ENCODE results near the gene UNC5A.
"Not testable (repeated sequence)": the region's sequence is repeated elsewhere in the genome, so short reads cannot be mapped to it uniquely, and the experiment has no call there.

Gene UNC5A

DNA sequence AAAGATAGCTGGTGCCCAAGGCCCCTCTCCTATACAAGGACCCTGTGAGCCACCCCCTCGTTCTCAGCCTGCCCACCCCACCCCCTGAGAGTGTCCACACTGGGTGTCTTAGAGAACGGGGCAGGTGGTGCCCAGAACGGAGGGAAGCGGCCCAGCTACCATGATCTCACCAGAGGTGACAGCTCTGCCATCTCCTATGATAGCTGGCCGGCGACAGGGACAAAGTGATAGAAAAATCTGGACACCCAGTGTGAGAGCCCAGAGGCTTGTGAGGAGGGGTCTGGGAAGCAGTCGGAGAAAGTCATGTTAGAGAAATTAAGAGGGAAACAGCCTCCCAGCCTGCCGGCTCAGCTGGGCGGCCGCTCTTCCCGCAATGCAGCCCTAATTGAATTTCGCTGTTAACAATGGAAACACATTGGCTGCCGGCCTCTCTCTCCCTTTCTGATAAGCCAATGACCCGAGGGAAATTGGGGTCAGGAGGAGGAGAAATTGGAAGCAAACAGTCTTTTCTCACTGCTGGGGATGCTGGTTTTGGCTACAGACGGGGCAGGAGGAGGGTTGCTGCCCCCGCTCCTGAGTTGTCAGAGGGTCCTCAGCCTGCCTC is 56.5 kb downstream of the UNC5A start:
- no peak for DNase-seq

- no peak for DNase-seq
Observed at GRCh38 chr5:176868126-176868525, 57.8 kb downstream of the UNC5A start.

- no peak for DNase-seq
Observed at GRCh38 chr5:176868731-176869130, 58.4 kb downstream of the UNC5A start.

GRCh38 chr5:176869501-176870109 is 59.2 kb downstream of the UNC5A start:
- DNase-seq: no peak

GRCh38 chr5:176870110-176870591 is 59.8 kb downstream of the UNC5A start:
- no peak for DNase-seq

GRCh38 chr5:176870644-176871043 is 60.3 kb downstream of the UNC5A start:
- not testable (repeated sequence) for DNase-seq

GRCh38 chr5:176872586-176872985 is 62.2 kb downstream of the UNC5A start:
- not testable (repeated sequence) for DNase-seq

GRCh38 chr5:176873011-176873410 is 62.7 kb downstream of the UNC5A start:
- peak; percentile 3 for DNase-seq

DNA sequence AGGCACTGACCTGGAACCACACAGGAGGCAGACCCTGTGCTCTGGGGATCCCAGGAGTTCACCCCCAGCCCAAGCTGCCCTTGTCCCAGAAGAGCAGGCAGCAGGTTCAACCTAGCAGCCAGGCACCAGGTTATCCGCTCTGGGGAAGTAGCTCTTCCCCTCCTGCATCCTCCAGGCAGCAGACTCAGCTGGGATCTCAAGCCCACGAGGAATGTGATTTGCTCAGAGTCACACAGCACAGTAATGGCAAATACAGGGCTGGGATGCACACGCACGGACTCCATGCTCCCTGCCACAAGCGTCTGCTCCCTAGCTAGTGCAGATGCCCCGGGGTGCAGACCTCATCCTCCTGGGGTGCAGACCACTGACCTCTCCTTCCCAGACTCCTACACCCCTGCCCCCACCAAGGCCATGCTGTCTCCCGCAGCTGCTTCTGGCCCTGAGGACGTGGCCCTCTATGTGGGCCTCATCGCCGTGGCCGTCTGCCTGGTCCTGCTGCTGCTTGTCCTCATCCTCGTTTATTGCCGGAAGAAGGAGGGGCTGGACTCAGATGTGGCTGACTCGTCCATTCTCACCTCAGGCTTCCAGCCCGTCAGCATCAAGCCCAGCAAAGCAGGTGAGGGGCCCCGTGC is 63.3 kb downstream of the UNC5A start:
- no peak for DNase-seq

GRCh38 chr5:176874198-176874780 is 63.9 kb downstream of the UNC5A start:
- no peak for DNase-seq

DNA sequence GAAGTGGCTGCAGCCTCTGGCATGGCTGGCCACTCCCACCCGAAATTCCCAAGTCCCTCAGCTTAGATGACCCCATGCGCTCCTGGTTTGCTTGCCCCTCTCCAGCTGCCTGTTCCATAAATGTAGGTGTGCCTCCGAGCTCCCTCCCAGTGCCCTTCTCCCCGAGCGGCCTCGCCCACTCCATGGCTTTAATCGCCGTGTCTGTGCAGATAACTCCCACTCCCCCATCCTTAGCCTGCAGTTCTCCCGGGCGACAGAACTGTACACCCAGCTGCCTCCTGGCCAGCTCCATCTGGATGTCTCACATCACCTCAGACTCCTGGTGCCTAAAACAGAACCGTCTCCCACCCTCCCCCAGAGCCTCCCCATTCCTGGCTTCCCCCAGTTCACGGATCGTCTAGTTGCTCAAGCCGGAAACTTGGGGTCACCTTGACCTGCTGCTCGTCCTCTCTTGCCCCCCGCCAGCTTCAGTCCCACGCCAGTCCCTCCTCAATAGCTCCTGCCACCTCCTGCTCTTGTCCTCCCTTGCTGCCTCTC is 64.7 kb downstream of the UNC5A start:
- DNase-seq: no peak

GRCh38 chr5:176875783-176876505 is 65.6 kb downstream of the UNC5A start:
- DNase-seq: no peak

DNA sequence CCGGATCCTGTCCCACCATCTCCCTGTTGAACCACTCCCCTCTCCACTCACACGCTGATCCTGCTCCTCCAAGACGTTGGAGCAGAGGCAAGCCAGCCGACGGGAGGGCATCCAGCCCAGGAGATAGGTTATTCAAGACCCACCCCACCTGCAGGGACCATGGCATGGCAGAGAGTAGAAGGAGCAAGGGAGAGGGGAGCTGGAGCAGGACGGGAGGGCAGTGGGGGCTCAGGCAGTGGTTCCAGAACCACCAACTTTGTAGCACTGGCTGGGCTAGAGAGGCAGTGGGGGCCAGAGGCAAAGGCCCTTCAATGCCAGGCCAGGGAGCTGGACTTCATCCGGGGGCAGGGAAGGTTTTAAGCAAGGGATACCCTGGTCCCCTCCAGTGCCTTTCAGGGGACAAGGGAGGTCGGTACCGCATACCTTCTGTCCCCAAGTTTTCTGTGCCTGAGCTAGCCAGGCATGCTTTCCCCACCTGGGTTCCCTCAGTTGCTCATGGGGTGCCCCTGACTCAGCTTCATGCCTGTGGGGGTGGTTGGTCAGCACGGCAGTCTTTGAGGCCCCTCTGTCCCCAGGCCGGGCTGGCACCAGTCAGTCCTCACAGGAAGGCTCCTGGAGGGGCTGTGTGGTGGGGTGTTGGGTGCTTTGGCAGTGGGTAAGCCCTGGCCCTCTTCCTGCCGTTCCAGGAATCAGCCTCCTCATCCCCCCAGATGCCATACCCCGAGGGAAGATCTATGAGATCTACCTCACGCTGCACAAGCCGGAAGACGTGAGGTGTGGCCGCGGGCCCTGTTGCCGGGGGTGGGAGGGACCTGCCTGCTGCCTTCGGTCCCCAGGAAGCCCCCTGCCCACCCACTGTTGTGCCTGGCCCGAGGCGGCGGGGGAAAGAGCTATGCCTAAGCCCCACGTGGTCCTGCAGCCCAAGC is 66.4 kb downstream of the UNC5A start:
- DNase-seq: no peak

DNA sequence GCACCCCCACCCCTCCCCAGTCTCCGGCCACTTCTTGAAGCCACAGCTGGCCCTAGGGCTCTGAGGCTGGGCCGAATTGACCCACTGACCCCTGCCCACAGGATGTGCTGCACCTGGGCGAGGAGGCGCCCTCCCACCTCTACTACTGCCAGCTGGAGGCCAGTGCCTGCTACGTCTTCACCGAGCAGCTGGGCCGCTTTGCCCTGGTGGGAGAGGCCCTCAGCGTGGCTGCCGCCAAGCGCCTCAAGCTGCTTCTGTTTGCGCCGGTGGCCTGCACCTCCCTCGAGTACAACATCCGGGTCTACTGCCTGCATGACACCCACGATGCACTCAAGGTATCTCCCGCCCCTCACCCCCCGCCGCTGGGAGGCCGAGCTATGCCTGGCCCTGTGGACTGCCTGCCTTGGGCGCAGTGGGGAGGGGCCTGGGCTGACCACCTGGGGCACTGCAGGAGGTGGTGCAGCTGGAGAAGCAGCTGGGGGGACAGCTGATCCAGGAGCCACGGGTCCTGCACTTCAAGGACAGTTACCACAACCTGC is 67.5 kb downstream of the UNC5A start:
- DNase-seq: no peak

- DNase-seq: no peak
Observed at GRCh38 chr5:176878463-176878862, 68.1 kb downstream of the UNC5A start.

DNA sequence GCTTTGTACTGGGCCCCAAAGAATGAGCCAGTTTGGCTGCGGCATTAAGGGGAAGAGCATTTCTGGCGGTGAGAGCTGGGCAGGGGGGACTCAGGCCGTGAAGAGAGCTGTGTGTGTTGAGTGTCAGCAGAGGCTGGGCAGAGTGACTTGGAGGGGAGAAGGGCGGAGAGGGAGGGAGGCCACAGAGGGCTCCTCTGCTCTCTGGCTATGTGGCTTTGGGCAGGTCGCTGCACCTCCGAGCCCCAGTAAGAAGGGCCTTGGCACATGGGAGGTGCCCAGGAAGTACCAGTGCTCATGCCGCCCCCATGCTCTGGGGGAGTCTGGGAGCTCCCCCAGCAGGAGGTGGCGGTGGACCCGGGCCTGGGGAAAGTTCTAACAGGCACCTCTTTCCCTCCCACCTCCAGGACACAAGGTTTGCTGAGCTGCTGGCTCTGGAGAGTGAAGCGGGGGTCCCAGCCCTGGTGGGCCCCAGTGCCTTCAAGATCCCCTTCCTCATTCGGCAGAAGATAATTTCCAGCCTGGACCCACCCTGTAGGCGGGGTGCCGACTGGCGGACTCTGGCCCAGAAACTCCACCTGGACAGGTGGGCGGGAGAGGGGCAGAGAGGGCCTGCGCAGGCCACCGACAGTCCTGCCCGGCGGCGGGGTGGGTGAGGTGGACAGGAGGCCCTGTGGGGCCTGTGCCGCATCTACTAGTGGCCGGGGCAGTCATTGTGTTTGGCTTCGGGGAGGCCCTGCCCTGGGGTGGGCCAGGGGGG is 68.7 kb downstream of the UNC5A start:
- no peak for DNase-seq

- DNase-seq: no peak
Observed at GRCh38 chr5:176879663-176880361, 69.5 kb downstream of the UNC5A start.

DNA sequence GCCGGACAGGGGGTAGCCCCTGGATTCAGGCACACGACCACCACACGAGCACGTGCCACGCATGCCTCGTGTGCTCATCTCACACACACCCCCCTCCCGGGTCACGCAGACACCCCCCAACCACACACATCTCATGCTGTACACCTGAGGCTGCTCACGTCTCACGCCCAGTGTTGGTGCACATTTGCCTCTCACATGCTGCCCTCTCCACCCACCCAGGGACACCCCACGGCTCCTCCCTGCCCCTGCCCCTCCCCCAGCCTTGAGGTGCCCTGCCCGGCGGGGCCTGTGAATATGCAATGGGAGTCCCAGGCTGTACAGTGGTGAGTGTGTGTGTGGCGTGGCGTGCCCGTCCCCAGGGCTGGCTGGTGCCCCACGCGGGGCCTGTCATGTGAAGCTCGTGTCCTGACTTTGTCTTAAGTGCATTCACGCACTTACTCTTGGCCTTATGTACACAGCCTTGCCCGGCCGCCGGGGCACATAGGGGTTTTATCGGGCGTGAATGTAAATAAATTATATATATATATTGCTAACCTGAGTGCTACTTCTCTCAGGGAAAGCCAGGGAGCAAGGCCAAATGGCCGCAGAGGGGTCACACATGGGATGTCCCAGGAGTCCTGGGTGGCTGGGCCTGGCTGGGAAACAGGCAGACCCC is 70.1 kb downstream of the UNC5A start:
- DNase-seq: no peak

DNA sequence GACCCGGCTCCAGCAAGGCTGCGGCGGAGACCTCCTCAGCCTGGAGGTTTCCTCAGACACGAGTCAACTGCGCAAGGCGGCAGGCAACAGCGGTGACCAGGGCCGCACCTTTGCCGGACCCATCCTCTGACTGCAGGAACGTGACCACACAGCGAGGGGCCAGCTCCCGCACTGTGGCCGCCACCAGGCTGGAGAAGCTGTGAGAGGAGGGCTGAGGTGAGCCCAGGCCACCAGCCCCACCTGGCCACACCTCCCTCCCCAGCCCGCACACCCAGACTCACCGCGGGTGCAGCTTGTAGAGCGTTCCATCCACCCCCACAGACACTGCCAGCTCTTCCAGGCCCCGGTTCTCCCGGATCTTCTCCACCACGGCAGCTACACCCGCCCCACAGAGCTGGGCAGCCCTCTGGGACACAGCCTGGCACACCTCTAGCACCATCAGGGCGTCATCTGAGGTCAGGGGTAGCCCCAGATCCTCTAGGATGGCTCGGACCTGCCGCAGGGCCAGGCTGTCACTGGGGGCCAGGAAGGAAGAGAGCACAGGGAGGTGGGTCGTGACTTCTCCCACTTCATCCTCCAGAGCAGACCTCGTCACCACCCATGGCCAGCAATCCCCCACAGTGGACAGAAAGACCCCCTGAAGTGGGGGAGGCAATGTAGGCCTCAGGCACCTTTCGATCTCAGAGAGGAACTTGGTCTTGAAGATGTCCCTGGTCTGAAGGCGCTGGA is 70.8 kb downstream of the UNC5A start:
- no peak for DNase-seq
